ENCODE data around the gene OLIG3. TPM values are rescaled to one million over a fixed set of nuclear protein-coding genes. Genes with fewer than 3 reads are reported as not detected.

The OLIG3 gene
- total RNA-seq, 1 donor from 2014 or later = not detected

GRCh38 chr6:137471497-137471896 lies 22.7 kb downstream of the OLIG3 start:
- DNase-seq (ENCODE audit: low read depth in 2 of 2) = no peak

GRCh38 chr6:137467211-137467610 lies 27.0 kb downstream of the OLIG3 start:
- DNase-seq (ENCODE audit: low read depth in 2 of 2) = no peak

GRCh38 chr6:137465378-137466009 lies 28.7 kb downstream of the OLIG3 start:
- DNase-seq (ENCODE audit: low read depth in 2 of 2) = no peak

DNA sequence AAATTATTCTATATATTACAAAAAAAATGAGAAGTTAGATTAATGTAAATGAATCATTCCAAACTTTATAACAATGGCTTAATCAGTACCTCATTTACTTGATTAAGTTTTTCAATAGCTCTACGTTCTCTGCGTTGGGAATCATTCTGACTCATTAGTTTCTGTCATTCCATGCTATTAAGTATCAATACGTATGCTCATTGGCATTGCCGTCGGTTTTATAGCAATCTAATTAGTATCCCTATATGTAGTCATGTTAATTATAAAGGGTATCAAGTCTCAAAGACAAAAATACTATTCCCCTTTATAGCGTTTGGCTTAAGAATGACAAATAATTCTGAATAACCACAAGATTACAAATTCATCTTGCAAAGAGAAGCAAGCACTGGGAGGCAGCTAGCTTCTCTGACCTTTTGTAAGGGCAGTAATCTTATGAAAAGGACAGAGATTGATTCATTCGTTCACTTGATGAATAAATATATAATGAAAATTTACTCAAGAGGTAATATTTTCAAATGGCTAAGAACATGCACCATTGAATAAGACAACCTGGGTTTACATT lies 41.8 kb downstream of the OLIG3 start:
- DNase-seq (ENCODE audit: low read depth in 2 of 2) = no peak

DNA sequence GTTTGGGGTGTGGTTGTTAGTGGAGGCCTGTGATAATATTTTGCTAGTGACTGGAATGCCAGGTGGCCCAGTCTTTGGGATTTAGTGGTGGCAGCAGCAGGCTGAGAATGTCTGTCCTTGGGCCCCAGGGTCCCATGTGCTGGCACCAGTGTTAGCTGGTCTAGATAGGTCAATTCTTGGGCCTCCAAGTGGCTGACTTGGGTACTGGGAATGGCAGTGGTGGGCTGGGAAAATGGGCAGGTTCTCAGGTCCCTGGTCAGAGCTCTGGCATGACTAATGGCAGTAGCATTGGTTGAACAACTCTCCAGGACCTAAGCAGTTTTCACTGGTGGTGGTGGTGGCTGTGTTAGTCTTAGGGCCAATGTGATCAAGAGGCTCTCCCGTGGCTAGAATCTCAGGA lies 50.3 kb downstream of the OLIG3 start:
- DNase-seq (ENCODE audit: low read depth in 2 of 2) = no peak

Data from lung microvascular endothelial cell (primary cell).